HepG2 (cell line): Measurements from ENCODE around the gene ABHD17B.

Experiments
- ARID2 ChIP-seq: sonication (generic); formaldehyde crosslinking; IDR thresholded peaks from 2 replicates; pipeline ENCODE4 v1.8.1; 2022; ENCODE audit warnings: mild to moderate bottlenecking, missing genetic modification reagents, borderline replicate concordance
- ATF7 ChIP-seq, 2 experiments: fragments of 450-650 bp in 1 of 2; sonication (generic) in 1 of 2; formaldehyde crosslinking in 1 of 2; IDR thresholded peaks; 2 replicates each; pipeline versions ENCODE4 v1.4.0 to v1.6.1; 2016 to 2020; ENCODE audit warnings: antibody characterized with exemption in 1 of 2, mild to moderate bottlenecking in 1 of 2, missing genetic modification reagents in 1 of 2
- ELF4 ChIP-seq: sonication (generic); formaldehyde crosslinking; IDR thresholded peaks from 2 replicates; pipeline ENCODE4 v1.5.0; 2020; ENCODE audit warnings: missing genetic modification reagents, mild to moderate bottlenecking, moderate library complexity, borderline replicate concordance
- ESRRA ChIP-seq: sonication (generic); formaldehyde crosslinking; IDR thresholded peaks from 2 replicates; pipeline ENCODE4 v1.5.1; 2020; ENCODE audit warnings: mild to moderate bottlenecking, low read depth, missing genetic modification reagents
- FOXK2 ChIP-seq: fragments of 450-650 bp; IDR thresholded peaks from 2 replicates; pipeline ENCODE4 v1.6.1; 2016
- KDM5A ChIP-seq: fragments of 200-600 bp; sonication (generic); IDR thresholded peaks from 2 replicates; pipeline ENCODE4 v1.7.0; 2018; ENCODE audit warnings: antibody characterized with exemption, mild to moderate bottlenecking, low read length, borderline replicate concordance
- KLF16 ChIP-seq, 2 experiments: sonication (generic) in 1 of 2; formaldehyde crosslinking in 1 of 2; IDR thresholded peaks; 2 replicates each; pipeline versions ENCODE4 v1.6.1 to v1.8.0; 2016 to 2023; ENCODE audit warnings: missing genetic modification reagents in 2 of 2, missing compliant biosample characterization in 1 of 2
- MTF2 ChIP-seq: sonication (generic); formaldehyde crosslinking; IDR thresholded peaks from 2 replicates; pipeline ENCODE4 v1.5.0; 2020; ENCODE audit warnings: missing genetic modification reagents, borderline replicate concordance
- TEAD2 ChIP-seq: sonication (generic); formaldehyde crosslinking; IDR thresholded peaks from 2 replicates; pipeline ENCODE4 v1.9.0; 2021; ENCODE audit warnings: missing genetic modification reagents
- ZNF619 ChIP-seq: sonication (generic); formaldehyde crosslinking; IDR thresholded peaks from 2 replicates; pipeline ENCODE4 v1.4.0; 2020; ENCODE audit warnings: mild to moderate bottlenecking, missing genetic modification reagents
- ZNF737 ChIP-seq: sonication (generic); formaldehyde crosslinking; IDR thresholded peaks from 2 replicates; pipeline ENCODE4 v1.5.0; 2020; ENCODE audit warnings: missing genetic modification reagents, mild to moderate bottlenecking, borderline replicate concordance
- TF ChIP-seq, protein P1 (sequence below): sonication (generic); formaldehyde crosslinking; IDR thresholded peaks from 2 replicates; pipeline ENCODE4 v1.5.0; 2020; ENCODE audit warnings: mild to moderate bottlenecking, missing genetic modification reagents, moderate library complexity

DNA sequence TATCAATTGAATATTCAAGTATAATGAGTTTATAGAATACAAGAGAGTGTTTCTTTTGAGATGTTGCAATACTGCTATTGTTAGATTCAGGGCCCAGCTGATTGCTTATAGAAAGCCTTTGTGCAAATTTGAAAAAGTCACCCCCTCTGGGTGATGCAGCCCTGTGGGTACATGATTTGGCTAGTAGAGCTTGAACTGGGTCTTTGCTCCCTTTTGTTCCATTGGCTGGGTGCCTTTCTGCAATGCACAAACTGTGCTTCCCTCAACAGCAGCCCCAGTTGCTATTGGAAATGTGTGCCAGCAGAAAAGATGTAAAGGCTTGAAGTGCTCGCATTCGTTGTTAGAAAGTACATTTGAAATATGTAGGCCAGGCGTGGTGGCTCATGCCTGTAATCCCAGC lies 80.8 kb downstream of the ABHD17B start:
- TF ChIP-seq, protein P1, sequence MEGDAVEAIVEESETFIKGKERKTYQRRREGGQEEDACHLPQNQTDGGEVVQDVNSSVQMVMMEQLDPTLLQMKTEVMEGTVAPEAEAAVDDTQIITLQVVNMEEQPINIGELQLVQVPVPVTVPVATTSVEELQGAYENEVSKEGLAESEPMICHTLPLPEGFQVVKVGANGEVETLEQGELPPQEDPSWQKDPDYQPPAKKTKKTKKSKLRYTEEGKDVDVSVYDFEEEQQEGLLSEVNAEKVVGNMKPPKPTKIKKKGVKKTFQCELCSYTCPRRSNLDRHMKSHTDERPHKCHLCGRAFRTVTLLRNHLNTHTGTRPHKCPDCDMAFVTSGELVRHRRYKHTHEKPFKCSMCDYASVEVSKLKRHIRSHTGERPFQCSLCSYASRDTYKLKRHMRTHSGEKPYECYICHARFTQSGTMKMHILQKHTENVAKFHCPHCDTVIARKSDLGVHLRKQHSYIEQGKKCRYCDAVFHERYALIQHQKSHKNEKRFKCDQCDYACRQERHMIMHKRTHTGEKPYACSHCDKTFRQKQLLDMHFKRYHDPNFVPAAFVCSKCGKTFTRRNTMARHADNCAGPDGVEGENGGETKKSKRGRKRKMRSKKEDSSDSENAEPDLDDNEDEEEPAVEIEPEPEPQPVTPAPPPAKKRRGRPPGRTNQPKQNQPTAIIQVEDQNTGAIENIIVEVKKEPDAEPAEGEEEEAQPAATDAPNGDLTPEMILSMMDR (CRISPR knock-in tag): no peak
- no peak for TF ChIP-seq ATF7 (IDR thresholded peaks at IDR 0.05)
- TF ChIP-seq ATF7 (CRISPR knock-in tag; IDR thresholded peaks at IDR 0.05): no peak
- TF ChIP-seq KDM5A: no peak
- TF ChIP-seq ESRRA: no peak
- TF ChIP-seq ZNF737 (CRISPR knock-in tag): no peak
- no peak for TF ChIP-seq MTF2 (CRISPR knock-in tag)
- TF ChIP-seq ARID2 (CRISPR knock-in tag): no peak
- no peak for TF ChIP-seq ZNF619 (CRISPR knock-in tag)
- no peak for TF ChIP-seq TEAD2 (CRISPR knock-in tag)
- no peak for TF ChIP-seq ELF4 (CRISPR knock-in tag)
- no peak for TF ChIP-seq KLF16 (CRISPR knock-in tag; IDR thresholded peaks at IDR 0.05)
- TF ChIP-seq FOXK2: no peak
